Body of pancreas (tissue), 4 donors: ENCODE measurements around the gene MOCS1.

ENCODE experiments used
- CTCF ChIP-seq, 7 experiments: fragments of 450-650 bp in 4 of 7; fragments of 200-600 bp in 3 of 7; sonication (generic) in 3 of 7; IDR thresholded peaks; one replicate each; pipeline ENCODE4 v1.5.1; 2016 to 2019; ENCODE audit warnings: antibody characterized with exemption in 7 of 7
- POLR2A ChIP-seq, 3 donors: fragments of 450-650 bp; IDR thresholded peaks; one replicate each; pipeline ENCODE4 v1.6.1; 2016; ENCODE audit warnings: antibody characterized with exemption in 3 of 3, mild to moderate bottlenecking in 2 of 3

GRCh38 chr6:39897698-39898097 lies 36.6 kb downstream of the MOCS1 start:
- no peak for TF ChIP-seq CTCF (IDR thresholded peaks at IDR 0.05)
- TF ChIP-seq POLR2A (IDR thresholded peaks at IDR 0.05) = no peak
